NCI-H1417 (cell line): Measurements from ENCODE around the gene ITPRID2.

Experiments used
- DNase-seq, 3 experiments: peaks; one replicate each; lab custom pipeline; 2025; lab: John Stamatoyannopoulos, UW

The ITPRID2 gene

GRCh38 chr2:181891258-181891965 is at the start of gene ITPRID2:
Gene ITPRID2 (plus strand): TSS chr2:181891730. CDS start chr2:181892067, 337 bp downstream.
- DNase-seq: peak; percentile 50 to 89 (median 85)

GRCh38 chr2:181844551-181845290 is 46.8 kb upstream of the ITPRID2 start:
- no peak for DNase-seq

- no peak for DNase-seq
Measured at GRCh38 chr2:181846399-181847197, 44.9 kb upstream of the ITPRID2 start.

- DNase-seq: peak in 1 of 3 experiments; percentile 38
Measured at GRCh38 chr2:181847198-181847556, 44.4 kb upstream of the ITPRID2 start.

GRCh38 chr2:181847702-181848101 is 43.8 kb upstream of the ITPRID2 start:
- DNase-seq: peak in 1 of 3 experiments; percentile 38

GRCh38 chr2:181848261-181848886 is 43.2 kb upstream of the ITPRID2 start:
- peak in 1 of 3 experiments; percentile 53 for DNase-seq

- no peak for DNase-seq
Measured at GRCh38 chr2:181849601-181850000, 41.9 kb upstream of the ITPRID2 start.

- peak in 1 of 3 experiments; percentile 5 for DNase-seq
Measured at GRCh38 chr2:181850936-181851560, 40.5 kb upstream of the ITPRID2 start.

GRCh38 chr2:181851726-181852125 is 39.8 kb upstream of the ITPRID2 start:
- DNase-seq: no peak

GRCh38 chr2:181853696-181854095 is 37.8 kb upstream of the ITPRID2 start:
- DNase-seq: no peak

- DNase-seq: no peak
Measured at GRCh38 chr2:181857483-181857882, 34.0 kb upstream of the ITPRID2 start.

GRCh38 chr2:181858600-181858999 is 32.9 kb upstream of the ITPRID2 start:
- DNase-seq: no peak

GRCh38 chr2:181859123-181859522 is 32.4 kb upstream of the ITPRID2 start:
- peak in 1 of 3 experiments; percentile 5 for DNase-seq

GRCh38 chr2:181859803-181860202 is 31.7 kb upstream of the ITPRID2 start:
- DNase-seq: no peak

- DNase-seq: no peak
Measured at GRCh38 chr2:181861379-181861778, 30.2 kb upstream of the ITPRID2 start.

GRCh38 chr2:181862583-181863281 is 28.8 kb upstream of the ITPRID2 start:
- DNase-seq: no peak

GRCh38 chr2:181872178-181872577 is 19.4 kb upstream of the ITPRID2 start:
- no peak for DNase-seq

GRCh38 chr2:181876614-181877063 is 14.9 kb upstream of the ITPRID2 start:
- DNase-seq: no peak

- no peak for DNase-seq
Measured at GRCh38 chr2:181877181-181877664, 14.3 kb upstream of the ITPRID2 start.

- no peak for DNase-seq
Measured at GRCh38 chr2:181878448-181878847, 13.1 kb upstream of the ITPRID2 start.

GRCh38 chr2:181879295-181879694 is 12.2 kb upstream of the ITPRID2 start:
- no peak for DNase-seq
